ENCODE data around the gene ITK.

- no peak for TF ChIP-seq MYC (IDR thresholded peaks at IDR 0.05; ENCODE audit: low read depth, low read length)
- TF ChIP-seq, protein P1, sequence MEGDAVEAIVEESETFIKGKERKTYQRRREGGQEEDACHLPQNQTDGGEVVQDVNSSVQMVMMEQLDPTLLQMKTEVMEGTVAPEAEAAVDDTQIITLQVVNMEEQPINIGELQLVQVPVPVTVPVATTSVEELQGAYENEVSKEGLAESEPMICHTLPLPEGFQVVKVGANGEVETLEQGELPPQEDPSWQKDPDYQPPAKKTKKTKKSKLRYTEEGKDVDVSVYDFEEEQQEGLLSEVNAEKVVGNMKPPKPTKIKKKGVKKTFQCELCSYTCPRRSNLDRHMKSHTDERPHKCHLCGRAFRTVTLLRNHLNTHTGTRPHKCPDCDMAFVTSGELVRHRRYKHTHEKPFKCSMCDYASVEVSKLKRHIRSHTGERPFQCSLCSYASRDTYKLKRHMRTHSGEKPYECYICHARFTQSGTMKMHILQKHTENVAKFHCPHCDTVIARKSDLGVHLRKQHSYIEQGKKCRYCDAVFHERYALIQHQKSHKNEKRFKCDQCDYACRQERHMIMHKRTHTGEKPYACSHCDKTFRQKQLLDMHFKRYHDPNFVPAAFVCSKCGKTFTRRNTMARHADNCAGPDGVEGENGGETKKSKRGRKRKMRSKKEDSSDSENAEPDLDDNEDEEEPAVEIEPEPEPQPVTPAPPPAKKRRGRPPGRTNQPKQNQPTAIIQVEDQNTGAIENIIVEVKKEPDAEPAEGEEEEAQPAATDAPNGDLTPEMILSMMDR (IDR thresholded peaks at IDR 0.05; ENCODE audit: extremely low read depth in 1 of 2, insufficient read depth in 1 of 2, low read depth in 1 of 2, low read length in 2 of 2) = no peak
- no peak for TF ChIP-seq EZH2 (IDR thresholded peaks at IDR 0.05; ENCODE audit: borderline replicate concordance, low read depth, low read length, severe bottlenecking)
- no peak for TF ChIP-seq POLR2A (IDR thresholded peaks at IDR 0.05; ENCODE audit: low read depth, low read length)
Observed at GRCh38 chr5:157289164-157289819, 108.7 kb downstream of the ITK start.

Data from endothelial cell of umbilical vein (primary cell).